ENCODE measurements around the gene PTP4A1. TPM values are rescaled to one million over a fixed set of nuclear protein-coding genes. Genes with fewer than 3 reads are reported as not detected.

The PTP4A1 gene
- total and polyA plus RNA-seq, 2 of the 13 experiments (the other 11 are each of a cell fraction or from before 2014, with no cell fraction given), result 141 to 376 TPM

- TF ChIP-seq ZXDC (CRISPR knock-in tag; IDR thresholded peaks at IDR 0.05), result no peak
- TF ChIP-seq FOXP1 (IDR thresholded peaks at IDR 0.05), result no peak
- TF ChIP-seq FOXP1 (CRISPR knock-in tag; IDR thresholded peaks at IDR 0.05), result peak; percentile 13; the same call in 1 of the 2 replicates
- TF ChIP-seq GTF3A (CRISPR knock-in tag; conservative IDR thresholded peaks at IDR 0.05), result no peak
- TF ChIP-seq TRAFD1 (CRISPR knock-in tag; IDR thresholded peaks at IDR 0.05; ENCODE audit: borderline replicate concordance), result no peak
- no peak for TF ChIP-seq ZC3H13 (CRISPR knock-in tag; IDR thresholded peaks at IDR 0.05)
- TF ChIP-seq, protein P1, sequence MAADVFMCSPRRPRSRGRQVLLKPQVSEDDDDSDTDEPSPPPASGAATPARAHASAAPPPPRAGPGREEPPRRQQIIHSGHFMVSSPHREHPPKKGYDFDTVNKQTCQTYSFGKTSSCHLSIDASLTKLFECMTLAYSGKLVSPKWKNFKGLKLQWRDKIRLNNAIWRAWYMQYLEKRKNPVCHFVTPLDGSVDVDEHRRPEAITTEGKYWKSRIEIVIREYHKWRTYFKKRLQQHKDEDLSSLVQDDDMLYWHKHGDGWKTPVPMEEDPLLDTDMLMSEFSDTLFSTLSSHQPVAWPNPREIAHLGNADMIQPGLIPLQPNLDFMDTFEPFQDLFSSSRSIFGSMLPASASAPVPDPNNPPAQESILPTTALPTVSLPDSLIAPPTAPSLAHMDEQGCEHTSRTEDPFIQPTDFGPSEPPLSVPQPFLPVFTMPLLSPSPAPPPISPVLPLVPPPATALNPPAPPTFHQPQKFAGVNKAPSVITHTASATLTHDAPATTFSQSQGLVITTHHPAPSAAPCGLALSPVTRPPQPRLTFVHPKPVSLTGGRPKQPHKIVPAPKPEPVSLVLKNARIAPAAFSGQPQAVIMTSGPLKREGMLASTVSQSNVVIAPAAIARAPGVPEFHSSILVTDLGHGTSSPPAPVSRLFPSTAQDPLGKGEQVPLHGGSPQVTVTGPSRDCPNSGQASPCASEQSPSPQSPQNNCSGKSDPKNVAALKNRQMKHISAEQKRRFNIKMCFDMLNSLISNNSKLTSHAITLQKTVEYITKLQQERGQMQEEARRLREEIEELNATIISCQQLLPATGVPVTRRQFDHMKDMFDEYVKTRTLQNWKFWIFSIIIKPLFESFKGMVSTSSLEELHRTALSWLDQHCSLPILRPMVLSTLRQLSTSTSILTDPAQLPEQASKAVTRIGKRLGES (CRISPR knock-in tag; IDR thresholded peaks at IDR 0.05; ENCODE audit: borderline replicate concordance), result no peak
- no peak for TF ChIP-seq REXO4 (CRISPR knock-in tag; IDR thresholded peaks at IDR 0.05; ENCODE audit: borderline replicate concordance)
- no peak for TF ChIP-seq FOXP4 (CRISPR knock-in tag; IDR thresholded peaks at IDR 0.05)
- TF ChIP-seq ZNF629 (CRISPR knock-in tag; conservative IDR thresholded peaks at IDR 0.05), result no peak
- TF ChIP-seq MTA1 (CRISPR knock-in tag; IDR thresholded peaks at IDR 0.05; ENCODE audit: borderline replicate concordance), result no peak
- TF ChIP-seq PCBP2 (optimal IDR thresholded peaks at IDR 0.05; ENCODE audit: low read depth, low read length, poor library complexity, severe bottlenecking), result no peak
- TF ChIP-seq, protein P2, sequence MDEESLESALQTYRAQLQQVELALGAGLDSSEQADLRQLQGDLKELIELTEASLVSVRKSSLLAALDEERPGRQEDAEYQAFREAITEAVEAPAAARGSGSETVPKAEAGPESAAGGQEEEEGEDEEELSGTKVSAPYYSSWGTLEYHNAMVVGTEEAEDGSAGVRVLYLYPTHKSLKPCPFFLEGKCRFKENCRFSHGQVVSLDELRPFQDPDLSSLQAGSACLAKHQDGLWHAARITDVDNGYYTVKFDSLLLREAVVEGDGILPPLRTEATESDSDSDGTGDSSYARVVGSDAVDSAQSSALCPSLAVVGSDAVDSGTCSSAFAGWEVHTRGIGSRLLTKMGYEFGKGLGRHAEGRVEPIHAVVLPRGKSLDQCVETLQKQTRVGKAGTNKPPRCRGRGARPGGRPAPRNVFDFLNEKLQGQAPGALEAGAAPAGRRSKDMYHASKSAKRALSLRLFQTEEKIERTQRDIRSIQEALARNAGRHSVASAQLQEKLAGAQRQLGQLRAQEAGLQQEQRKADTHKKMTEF (CRISPR knock-in tag; IDR thresholded peaks at IDR 0.05), result no peak; the same call in 1 of the 2 replicates
- TF ChIP-seq, protein P3, sequence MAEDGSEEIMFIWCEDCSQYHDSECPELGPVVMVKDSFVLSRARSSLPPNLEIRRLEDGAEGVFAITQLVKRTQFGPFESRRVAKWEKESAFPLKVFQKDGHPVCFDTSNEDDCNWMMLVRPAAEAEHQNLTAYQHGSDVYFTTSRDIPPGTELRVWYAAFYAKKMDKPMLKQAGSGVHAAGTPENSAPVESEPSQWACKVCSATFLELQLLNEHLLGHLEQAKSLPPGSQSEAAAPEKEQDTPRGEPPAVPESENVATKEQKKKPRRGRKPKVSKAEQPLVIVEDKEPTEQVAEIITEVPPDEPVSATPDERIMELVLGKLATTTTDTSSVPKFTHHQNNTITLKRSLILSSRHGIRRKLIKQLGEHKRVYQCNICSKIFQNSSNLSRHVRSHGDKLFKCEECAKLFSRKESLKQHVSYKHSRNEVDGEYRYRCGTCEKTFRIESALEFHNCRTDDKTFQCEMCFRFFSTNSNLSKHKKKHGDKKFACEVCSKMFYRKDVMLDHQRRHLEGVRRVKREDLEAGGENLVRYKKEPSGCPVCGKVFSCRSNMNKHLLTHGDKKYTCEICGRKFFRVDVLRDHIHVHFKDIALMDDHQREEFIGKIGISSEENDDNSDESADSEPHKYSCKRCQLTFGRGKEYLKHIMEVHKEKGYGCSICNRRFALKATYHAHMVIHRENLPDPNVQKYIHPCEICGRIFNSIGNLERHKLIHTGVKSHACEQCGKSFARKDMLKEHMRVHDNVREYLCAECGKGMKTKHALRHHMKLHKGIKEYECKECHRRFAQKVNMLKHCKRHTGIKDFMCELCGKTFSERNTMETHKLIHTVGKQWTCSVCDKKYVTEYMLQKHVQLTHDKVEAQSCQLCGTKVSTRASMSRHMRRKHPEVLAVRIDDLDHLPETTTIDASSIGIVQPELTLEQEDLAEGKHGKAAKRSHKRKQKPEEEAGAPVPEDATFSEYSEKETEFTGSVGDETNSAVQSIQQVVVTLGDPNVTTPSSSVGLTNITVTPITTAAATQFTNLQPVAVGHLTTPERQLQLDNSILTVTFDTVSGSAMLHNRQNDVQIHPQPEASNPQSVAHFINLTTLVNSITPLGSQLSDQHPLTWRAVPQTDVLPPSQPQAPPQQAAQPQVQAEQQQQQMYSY (CRISPR knock-in tag; IDR thresholded peaks at IDR 0.05), result no peak
These were observed 1.7 kb downstream of the PTP4A1 start (continued) for GRCh38 chr6:63573899-63574553.
